HG02798 (cell line): Measurements from ENCODE around the gene TAS1R1.

Source experiments
- ATAC-seq: cut with Tn5 transposase; IDR thresholded peaks from one replicate; pipeline ENCODE4 v1.9.1; 2021; ENCODE audit warnings: mild to moderate bottlenecking; ENCODE audit not compliant: unreplicated experiment, poor library complexity

TAS1R1 gene

DNA sequence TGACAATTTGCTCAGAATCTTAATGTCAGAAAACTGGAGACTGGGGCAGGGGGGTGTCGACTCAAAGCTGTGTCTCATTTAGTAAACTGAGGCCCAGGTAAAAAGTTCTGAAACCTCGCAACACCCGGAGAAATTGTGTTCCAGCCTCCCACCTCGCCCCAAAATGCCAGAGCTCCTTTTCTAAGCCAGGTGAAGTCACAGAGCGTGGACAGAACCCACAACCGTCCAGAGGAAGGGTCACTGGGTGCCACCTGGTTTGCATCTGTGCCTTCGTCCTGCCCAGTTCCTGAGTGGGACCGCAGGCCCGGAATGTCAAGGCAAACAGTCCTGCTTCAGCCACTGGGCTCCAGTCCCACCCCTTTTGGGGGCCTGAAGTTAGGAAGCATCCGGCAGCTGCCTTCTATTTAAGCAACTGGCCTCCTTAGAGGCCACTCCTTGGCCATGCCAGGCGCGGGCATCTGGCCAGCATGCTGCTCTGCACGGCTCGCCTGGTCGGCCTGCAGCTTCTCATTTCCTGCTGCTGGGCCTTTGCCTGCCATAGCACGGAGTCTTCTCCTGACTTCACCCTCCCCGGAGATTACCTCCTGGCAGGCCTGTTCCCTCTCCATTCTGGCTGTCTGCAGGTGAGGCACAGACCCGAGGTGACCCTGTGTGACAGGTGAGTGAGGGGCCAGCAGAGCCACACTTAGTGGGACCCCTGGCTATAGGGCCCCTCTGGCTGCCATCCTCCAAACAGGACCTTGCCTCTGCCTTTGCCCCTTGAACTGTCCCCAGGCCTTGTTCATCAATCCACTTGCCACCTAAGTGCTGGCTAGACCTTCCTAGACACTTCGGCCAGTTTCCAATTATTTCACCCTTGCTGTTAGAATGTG is at the start of gene TAS1R1:
Gene TAS1R1, plus strand, starts transcription at position 401 of the 872 bp plus-strand sequence. Its CDS starts 67 bp downstream, at position 468.
- no peak for ATAC-seq

DNA sequence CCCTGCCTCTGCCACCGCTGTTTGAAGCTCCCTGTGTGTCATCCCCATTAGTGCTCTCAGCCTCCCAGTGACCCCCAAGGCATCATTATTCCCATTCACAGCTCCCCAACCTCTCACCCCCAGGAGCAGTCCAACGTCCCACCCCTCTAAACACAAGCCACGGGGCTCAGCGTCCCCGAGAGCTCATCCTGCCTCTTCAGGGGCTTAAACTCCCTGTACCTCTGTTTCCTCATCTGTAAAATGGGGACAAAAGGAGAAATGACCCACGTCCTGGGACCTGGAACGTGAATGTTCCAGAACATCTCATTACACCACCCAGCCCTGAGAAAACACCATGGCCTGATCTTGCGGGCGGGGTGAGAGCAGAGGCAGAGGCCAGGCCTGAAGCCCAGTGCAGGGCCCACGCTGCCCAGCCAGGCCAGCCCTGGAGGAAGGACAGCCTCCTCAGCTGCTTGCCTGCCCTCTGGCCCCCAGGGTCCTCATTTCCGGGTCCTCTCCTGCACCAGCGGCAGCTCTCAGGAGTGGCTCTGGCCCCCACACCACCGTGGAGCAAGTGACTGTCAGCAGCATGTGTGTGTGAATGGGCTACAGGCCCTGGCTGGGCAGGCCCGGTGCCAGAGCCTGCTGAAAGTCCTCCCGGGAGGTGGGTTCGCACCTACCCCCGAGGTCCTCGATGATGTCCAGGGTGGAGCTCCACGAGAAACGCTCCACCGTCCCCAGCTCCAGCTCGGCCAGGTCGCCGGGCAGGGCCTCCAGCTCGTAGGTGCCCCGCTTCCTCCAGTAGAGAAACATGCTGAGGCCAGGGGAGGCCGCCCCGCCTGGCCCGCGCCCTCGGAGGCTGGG is 49.5 kb upstream of the TAS1R1 start:
- no peak for ATAC-seq

GRCh38 chr1:6506210-6507036 is 48.7 kb upstream of the TAS1R1 start:
- no peak for ATAC-seq

DNA sequence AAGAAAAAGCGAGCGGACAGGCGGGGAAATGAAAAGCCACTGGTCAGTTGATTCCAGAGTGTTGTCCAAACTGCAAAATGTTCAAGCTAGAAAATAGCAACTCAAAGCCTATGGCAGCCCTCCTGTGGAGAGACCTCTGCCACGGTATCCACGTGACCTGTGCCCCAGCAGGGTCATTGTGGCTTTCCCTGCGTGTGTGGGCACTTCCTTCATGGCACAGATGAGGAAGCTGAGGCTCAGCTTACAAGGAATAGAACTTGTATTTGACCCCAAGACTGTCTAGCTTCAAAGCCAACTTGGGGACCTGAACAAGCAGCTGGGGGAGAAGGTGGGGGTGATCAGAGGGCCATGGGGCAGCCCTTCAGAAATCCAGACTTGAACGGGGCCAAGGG is 48.1 kb upstream of the TAS1R1 start:
- ATAC-seq, result no peak

DNA sequence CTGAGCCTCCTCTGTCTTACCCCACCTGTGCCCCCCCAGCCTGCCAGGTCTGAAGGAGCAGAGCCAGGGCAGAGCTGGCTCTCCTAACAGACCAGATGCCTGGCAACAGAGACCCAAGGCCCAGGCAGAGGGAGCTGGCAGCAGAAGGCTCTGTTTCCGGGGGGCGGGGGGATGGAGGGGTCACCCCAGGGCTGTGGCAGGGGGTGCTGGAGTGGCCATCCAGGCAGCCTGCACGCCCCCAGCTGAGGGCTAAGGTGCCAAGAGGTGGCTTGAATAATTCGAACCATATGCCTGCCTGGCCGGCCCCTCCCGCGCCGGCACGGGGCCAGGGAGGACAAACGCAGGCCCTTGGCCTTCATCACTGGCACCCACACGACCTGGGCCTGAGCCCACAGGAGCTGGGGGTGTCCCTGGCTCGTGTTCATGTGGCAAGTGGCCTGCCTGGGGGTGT is 47.6 kb upstream of the TAS1R1 start:
- ATAC-seq, result no peak

DNA sequence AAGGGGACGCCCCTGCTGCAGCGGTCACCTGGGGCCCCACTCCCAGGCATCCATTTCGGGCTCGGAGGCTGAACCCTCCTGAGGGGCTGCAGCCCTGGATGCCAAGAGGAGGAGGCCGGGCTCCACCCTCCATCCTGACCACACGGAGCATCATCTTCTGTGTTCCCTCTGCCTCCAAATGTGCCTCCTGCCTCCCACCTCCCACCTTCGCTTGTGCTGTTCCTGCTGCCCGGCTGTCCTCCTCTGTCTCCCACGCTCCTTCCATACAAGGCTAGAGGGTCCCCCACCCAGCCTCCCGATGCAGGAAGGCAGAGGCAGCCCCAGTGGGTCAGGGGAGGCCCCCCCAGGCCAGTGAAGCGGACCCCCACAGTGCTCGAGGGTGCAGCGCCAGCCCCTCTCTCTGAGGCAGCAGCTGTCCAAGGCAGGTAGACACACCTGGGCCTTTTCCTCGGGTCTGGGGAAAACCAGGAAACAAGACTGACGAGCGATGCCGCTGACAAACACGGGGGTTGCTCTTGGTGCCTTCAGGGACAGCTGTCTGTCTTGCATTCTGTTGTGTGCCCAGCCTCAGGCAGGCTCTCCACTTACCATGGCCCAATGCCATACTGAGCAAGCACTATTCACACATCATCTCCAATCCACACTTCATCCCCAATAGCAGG is 46.8 kb upstream of the TAS1R1 start:
- ATAC-seq, result no peak

DNA sequence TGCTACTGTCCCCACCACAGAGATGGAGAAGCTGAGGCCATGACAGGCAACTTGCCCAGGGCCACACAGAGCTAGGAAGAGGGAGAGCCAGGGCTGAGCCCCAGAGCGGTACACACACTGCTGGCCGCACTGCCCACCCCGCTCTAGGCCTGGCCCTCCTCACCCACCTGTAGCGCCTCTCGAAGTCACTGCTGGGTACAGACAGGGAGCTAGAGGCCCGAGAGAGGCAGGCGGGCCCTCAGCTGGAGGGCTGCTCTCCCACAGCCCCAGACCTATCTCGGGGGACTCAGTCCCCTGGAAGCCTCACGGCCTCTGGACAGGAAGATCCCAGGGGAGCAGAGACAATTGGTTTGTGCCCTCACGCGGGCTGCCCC is 46.3 kb upstream of the TAS1R1 start:
- no peak for ATAC-seq

- ATAC-seq, result no peak
Measured at GRCh38 chr1:6509220-6509918, 45.7 kb upstream of the TAS1R1 start.

DNA sequence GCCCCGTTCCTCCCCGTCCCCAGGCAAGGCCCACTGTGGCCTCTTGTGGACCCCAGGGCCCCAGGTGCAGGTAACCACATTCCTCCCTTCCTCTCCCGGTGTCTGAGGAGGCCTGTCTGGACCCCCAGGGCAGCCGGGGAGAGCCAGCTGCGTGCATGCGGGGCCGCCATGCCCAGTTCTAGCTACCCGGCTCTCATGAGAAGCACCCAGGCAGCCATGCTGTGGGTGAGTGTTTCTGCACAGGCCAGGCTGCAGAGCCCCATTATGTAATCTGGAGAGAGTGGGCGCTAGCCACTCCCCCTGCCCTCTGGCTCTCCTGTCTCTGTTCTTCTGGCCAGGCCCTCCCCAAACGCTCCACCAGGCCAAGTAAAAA is 45.2 kb upstream of the TAS1R1 start:
- ATAC-seq, result no peak

DNA sequence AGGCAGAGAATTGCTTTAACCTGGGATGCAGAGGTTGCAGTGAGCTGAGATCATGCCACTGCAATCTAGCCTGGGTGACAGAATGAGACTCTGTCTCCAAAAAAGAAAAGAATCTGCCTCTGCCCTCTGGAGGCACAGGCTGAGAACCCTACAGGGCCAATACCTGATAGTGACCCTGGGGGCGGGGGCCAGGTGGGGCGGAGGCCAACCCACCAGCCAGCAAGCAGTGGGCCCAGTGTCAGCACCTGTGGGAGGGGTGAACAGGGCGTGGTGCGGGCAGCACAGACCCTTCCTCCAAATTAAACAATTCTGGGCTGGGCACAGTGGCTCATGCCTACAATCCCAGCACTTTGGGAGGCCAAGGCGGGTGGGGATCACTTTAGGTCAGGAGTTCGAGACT is 44.6 kb upstream of the TAS1R1 start:
- no peak for ATAC-seq

- ATAC-seq, result no peak
Measured at GRCh38 chr1:6511056-6511455, 44.1 kb upstream of the TAS1R1 start.

DNA sequence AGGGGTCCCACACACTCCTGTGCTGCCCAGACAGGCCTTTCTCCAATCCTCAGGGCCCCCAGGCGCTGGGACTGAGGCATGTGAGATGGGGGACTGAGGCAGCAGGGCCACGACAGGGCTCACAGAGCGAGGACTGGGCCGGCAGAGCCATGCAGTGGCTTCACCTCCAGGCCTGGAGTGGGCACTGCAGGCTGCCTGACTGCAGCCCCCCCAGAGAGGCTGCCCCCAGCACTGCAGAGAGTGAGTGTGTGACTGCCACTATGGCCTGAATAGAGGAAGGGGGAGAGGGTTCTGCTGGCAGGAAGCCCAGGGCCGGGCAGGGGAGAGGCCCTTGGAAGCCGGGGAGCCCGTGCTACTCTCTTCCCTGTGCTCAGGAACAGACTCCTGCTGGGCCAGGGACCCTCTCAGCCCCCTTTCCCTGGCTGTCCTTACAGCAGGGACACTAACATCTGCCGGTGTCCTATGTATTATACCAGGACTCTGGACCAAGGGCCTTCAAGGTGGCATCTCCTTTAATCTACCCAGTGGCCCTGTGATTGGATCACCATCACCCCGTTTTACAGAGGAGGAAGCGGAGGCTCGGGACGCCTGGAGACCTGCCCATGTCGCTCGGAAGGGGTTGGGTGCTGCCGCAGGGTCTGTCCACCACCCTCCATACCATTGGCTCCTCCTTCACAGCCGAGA is 43.4 kb upstream of the TAS1R1 start:
- ATAC-seq, result no peak

DNA sequence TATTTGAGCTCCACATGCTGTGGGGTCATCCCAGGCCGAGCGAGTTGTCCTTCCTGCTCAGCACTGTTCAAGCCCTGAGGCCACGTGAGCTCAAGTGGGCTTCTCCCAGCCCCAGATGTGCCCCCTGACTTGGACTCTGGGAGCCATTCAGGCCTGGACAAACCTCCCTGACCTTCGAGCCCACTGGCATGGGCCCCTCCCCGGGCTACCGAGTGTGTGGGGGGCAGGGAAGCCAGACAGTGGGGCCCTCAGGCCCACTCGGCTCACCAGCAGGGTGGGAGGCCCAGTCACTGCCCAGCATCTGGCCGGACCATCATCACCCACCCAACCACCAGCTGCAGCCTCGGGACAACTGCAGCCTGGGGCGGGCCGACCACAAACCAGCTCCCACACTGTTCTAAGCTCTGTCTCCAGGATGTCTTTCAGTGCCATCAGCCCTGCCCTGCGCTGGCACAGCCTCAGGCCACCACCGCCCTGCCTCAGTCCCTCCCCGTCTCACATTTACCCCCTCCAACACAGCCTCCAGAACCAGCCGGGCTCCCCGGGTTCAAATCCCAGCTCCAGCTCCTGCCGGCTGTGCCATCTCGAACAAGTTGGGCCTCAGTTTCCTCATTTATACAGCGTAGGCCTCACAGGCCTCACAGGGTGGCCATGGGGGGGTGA is 42.7 kb upstream of the TAS1R1 start:
- ATAC-seq, result no peak

DNA sequence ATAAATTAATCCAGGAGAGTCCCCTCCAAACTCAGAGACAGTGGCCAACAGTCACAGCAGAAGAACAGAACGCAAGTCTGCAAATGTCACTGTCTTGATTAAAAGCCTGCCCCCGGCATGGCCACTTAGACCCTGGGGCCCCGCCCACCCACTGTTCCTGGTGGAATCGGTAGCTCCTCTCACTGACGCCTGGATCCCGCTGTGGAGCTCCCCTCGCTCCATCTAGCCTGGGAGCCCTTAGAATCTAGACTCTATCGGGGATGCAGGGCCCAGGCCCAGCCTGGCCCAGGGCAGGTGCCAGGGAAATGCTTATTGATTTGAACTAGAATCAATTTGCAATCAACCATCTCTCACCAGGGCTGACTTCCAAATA is 42.2 kb upstream of the TAS1R1 start:
- ATAC-seq, result no peak

GRCh38 chr1:6513320-6513801 is 41.7 kb upstream of the TAS1R1 start:
- ATAC-seq, result no peak

- no peak for ATAC-seq
Measured at GRCh38 chr1:6515771-6516170, 39.3 kb upstream of the TAS1R1 start.

DNA sequence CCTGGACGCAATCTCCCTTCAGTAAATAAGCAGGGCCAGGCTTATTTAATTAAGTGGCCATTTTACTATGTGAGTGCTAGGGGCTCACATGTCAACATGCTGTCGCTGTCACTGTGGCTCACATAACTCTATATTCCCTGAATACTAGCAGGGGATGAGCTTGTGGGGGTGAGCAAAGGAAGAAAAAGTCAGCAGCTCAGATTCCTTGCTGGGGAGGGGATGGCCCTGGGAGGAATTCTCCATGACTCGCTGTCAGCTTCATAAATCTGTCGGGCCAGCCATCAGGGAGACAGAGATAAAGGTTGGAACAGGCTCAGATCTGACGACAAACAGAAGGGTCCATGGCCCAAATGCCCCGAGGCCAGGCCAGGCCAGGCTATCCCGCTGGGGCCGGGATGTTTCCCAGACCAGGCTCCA is 37.7 kb upstream of the TAS1R1 start:
- no peak for ATAC-seq

GRCh38 chr1:6519491-6519934 is 35.6 kb upstream of the TAS1R1 start:
- no peak for ATAC-seq
